Mesenchymal stem cell (in vitro differentiated cells and primary cell): ENCODE measurements around the gene S100B.

Experiments
- DNase-seq: peaks from one replicate; pipeline ENCODE4 v3.0.0-alpha.2; 2013
- H2AFZ ChIP-seq: one replicate; pipeline ENCODE4 v1.6.1; 2013; ENCODE audit warnings: low read depth, mild to moderate bottlenecking, control low read depth, inconsistent platforms, low read length, moderate library complexity
- H2AK5ac ChIP-seq: 2 replicates; pipeline ENCODE4 v1.6.1; 2013; ENCODE audit warnings: low read length, moderate library complexity, mild to moderate bottlenecking, inconsistent platforms; ENCODE audit not compliant: severe bottlenecking
- H2BK120ac ChIP-seq: one replicate; pipeline ENCODE4 v1.6.1; 2013; ENCODE audit warnings: low read depth, mild to moderate bottlenecking, inconsistent platforms, low read length, moderate library complexity
- H2BK12ac ChIP-seq, 2 experiments: one replicate each; pipeline ENCODE4 v1.6.1; 2013; ENCODE audit warnings: inconsistent platforms in 2 of 2, low read length in 2 of 2, mild to moderate bottlenecking in 2 of 2, moderate library complexity in 2 of 2, control low read depth in 1 of 2
- H2BK15ac ChIP-seq: one replicate; pipeline ENCODE4 v1.6.1; 2013; ENCODE audit warnings: mild to moderate bottlenecking, low read depth, inconsistent platforms; ENCODE audit not compliant: poor library complexity, severe bottlenecking
- H2BK5ac ChIP-seq: 2 replicates; pipeline ENCODE4 v1.6.1; 2013; ENCODE audit warnings: low read depth, mild to moderate bottlenecking, low read length, control low read depth, inconsistent platforms; ENCODE audit not compliant: poor library complexity, severe bottlenecking
- H3K14ac ChIP-seq, 2 experiments: one replicate each; pipeline ENCODE4 v1.6.1; 2013; ENCODE audit warnings: inconsistent platforms in 2 of 2, low read length in 2 of 2, control low read depth in 1 of 2, mild to moderate bottlenecking in 1 of 2, moderate library complexity in 1 of 2
- H3K18ac ChIP-seq, 2 experiments: one replicate each; pipeline ENCODE4 v1.6.1; 2013; ENCODE audit warnings: inconsistent platforms in 2 of 2, low read length in 2 of 2, control low read depth in 1 of 2, low read depth in 1 of 2, mild to moderate bottlenecking in 1 of 2
- H3K23ac ChIP-seq, 2 experiments: one replicate each; pipeline ENCODE4 v1.6.1; 2013; ENCODE audit warnings: inconsistent platforms in 2 of 2, low read length in 2 of 2, mild to moderate bottlenecking in 2 of 2, moderate library complexity in 2 of 2, control low read depth in 1 of 2
- H3K27ac ChIP-seq: 2 replicates; pipeline ENCODE4 v1.5.1; 2013; ENCODE audit warnings: mild to moderate bottlenecking, moderate library complexity, low read length, control low read depth, inconsistent platforms; ENCODE audit not compliant: poor library complexity, severe bottlenecking
- H3K27me3 ChIP-seq, 2 experiments: 2 replicates each; pipeline versions ENCODE4 v1.6.1 to v1.7.0; 2013; ENCODE audit warnings: low read length in 2 of 2, mild to moderate bottlenecking in 2 of 2, moderate library complexity in 2 of 2, control low read depth in 1 of 2, inconsistent platforms in 1 of 2; ENCODE audit not compliant: control insufficient read depth in 1 of 2, insufficient read depth in 1 of 2
- H3K36me3 ChIP-seq, 2 experiments: 2 replicates each; pipeline versions ENCODE4 v1.6.1 to v1.7.0; 2013; ENCODE audit warnings: low read length in 2 of 2, control low read depth in 1 of 2, inconsistent platforms in 1 of 2, low read depth in 1 of 2, mild to moderate bottlenecking in 1 of 2; ENCODE audit not compliant: insufficient read depth in 2 of 2, control insufficient read depth in 1 of 2
- H3K4ac ChIP-seq, 2 experiments: one replicate each; pipeline ENCODE4 v1.6.1; 2013; ENCODE audit warnings: inconsistent platforms in 2 of 2, low read length in 2 of 2, mild to moderate bottlenecking in 2 of 2, moderate library complexity in 2 of 2, control low read depth in 1 of 2, low read depth in 1 of 2
- H3K4me1 ChIP-seq: 2 replicates; pipeline ENCODE4 v1.6.1; 2013; ENCODE audit warnings: low read depth, low read length, control low read depth; ENCODE audit not compliant: control insufficient read depth, insufficient read depth
- H3K4me2 ChIP-seq: 2 replicates; pipeline ENCODE4 v1.6.1; 2013; ENCODE audit warnings: low read length, mild to moderate bottlenecking, inconsistent platforms; ENCODE audit not compliant: poor library complexity, severe bottlenecking
- H3K4me3 ChIP-seq, 2 experiments: 2 replicates each; pipeline versions ENCODE4 v1.5.1 to v1.7.0; 2013; ENCODE audit warnings: low read length in 2 of 2, mild to moderate bottlenecking in 2 of 2, control low read depth in 1 of 2, low read depth in 1 of 2; ENCODE audit not compliant: insufficient read depth in 1 of 2
- H3K79me1 ChIP-seq: replicated peaks from 2 replicates; pipeline ENCODE4 v1.6.1; 2013; ENCODE audit warnings: mild to moderate bottlenecking, control low read depth, low read length, inconsistent platforms; ENCODE audit not compliant: poor library complexity, severe bottlenecking
- H3K9ac ChIP-seq: 2 replicates; pipeline ENCODE4 v1.7.0; 2013; ENCODE audit warnings: mild to moderate bottlenecking, low read length, moderate library complexity
- H3K9me3 ChIP-seq: 2 replicates; pipeline ENCODE4 v1.7.0; 2013; ENCODE audit warnings: mild to moderate bottlenecking, low read length; ENCODE audit not compliant: control insufficient read depth
- H4K8ac ChIP-seq: one replicate; pipeline ENCODE4 v1.6.1; 2013; ENCODE audit warnings: inconsistent platforms, mild to moderate bottlenecking, low read length, moderate library complexity
- H4K91ac ChIP-seq: one replicate; pipeline ENCODE4 v1.6.1; 2013; ENCODE audit warnings: mild to moderate bottlenecking, low read length, inconsistent platforms
- WGBS: methylation state at CpG from one replicate; pipeline ENCODE4 v1.1.7; 2013; ENCODE audit warnings: mixed read lengths; 5-methylcytosine and 5-hydroxymethylcytosine counted together

The S100B gene

GRCh38 chr21:46568562-46568961 lies 36.3 kb downstream of the S100B start:
- no peaks in the 10 kb centered on the region for H3K27me3 ChIP-seq

GRCh38 chr21:46567348-46567747 lies 37.5 kb downstream of the S100B start:
- Histone ChIP-seq H2BK120ac (no peak overlapping the region), H2BK5ac (no peak overlapping the region), H2BK15ac (no peak overlapping the region), H3K18ac (no peak overlapping the region), H3K9me3 (peaks cover 7% of the 10 kb centered on the region), H3K27ac (no peak overlapping the region), H3K4me3 (no peak overlapping the region), H4K8ac (no peak overlapping the region), H3K27me3 (no peaks in the 10 kb centered on the region), H3K14ac (no peak overlapping the region), H2AK5ac (no peak overlapping the region), H2AFZ (no peak overlapping the region), H3K4me2 (no peak overlapping the region), H3K79me1 (peaks cover 3% of the 10 kb centered on the region), H2BK12ac (no peak overlapping the region), H3K4ac (no peak overlapping the region), H3K9ac (no peak overlapping the region), H3K36me3 (peaks cover 61 to 97% of the 10 kb centered on the region in 2 experiments), H4K91ac (no peak overlapping the region), H3K23ac (no peak overlapping the region), H3K4me1 (peaks cover 4% of the 10 kb centered on the region)
- WGBS = 97% methylated on average over 12 of the region's 15 CpGs
- DNase-seq = no peak

More at GRCh38 chr21:46568562-46568961, 36.3 kb downstream of the S100B start:
- Histone ChIP-seq H2BK120ac (no peak overlapping the region), H3K4me2 (no peak overlapping the region), H3K23ac (no peak overlapping the region), H4K91ac (no peak overlapping the region), H2BK12ac (no peak overlapping the region), H3K18ac (no peak overlapping the region), H3K4me1 (no peaks in the 10 kb centered on the region), H4K8ac (no peak overlapping the region), H3K79me1 (peaks cover 3% of the 10 kb centered on the region), H3K27ac (no peak overlapping the region), H2AK5ac (no peak overlapping the region), H3K4me3 (no peak overlapping the region), H3K14ac (no peak overlapping the region), H2BK15ac (no peak overlapping the region), H3K4ac (no peak overlapping the region), H3K36me3 (peaks cover 52 to 96% of the 10 kb centered on the region in 2 experiments), H3K9me3 (peaks cover 19% of the 10 kb centered on the region), H2AFZ (no peak overlapping the region), H3K9ac (no peak overlapping the region), H2BK5ac (no peak overlapping the region)
- DNase-seq = no peak
- 80% methylated on average over 3 of the region's 4 CpGs for WGBS

- Histone ChIP-seq H3K4me2 (no peak overlapping the region), H3K36me3 (peaks cover 79 to 99% of the 10 kb centered on the region in 2 experiments), H2BK12ac (no peak overlapping the region), H3K27ac (no peak overlapping the region), H3K23ac (no peak overlapping the region), H2AK5ac (no peak overlapping the region), H2BK5ac (no peak overlapping the region), H3K9me3 (no peaks in the 10 kb centered on the region), H3K27me3 (no peaks in the 10 kb centered on the region), H3K79me1 (peaks cover 8% of the 10 kb centered on the region), H4K8ac (no peak overlapping the region), H2AFZ (no peak overlapping the region), H3K9ac (no peak overlapping the region), H3K4ac (no peak overlapping the region), H3K18ac (no peak overlapping the region), H2BK120ac (no peak overlapping the region), H2BK15ac (no peak overlapping the region), H3K4me3 (no peak overlapping the region), H3K4me1 (peaks cover 4% of the 10 kb centered on the region), H3K14ac (no peak overlapping the region), H4K91ac (no peak overlapping the region)
- DNase-seq = no peak
- WGBS = 91% methylated on average over 10 of the region's 10 CpGs
These were observed 40.5 kb downstream of the S100B start for GRCh38 chr21:46564391-46564790.

GRCh38 chr21:46562964-46563607 lies 41.8 kb downstream of the S100B start:
- Histone ChIP-seq H3K27ac (no peak overlapping the region), H3K4ac (no peak overlapping the region), H2BK15ac (no peak overlapping the region), H3K4me2 (no peak overlapping the region), H3K36me3 (peaks cover 82 to 98% of the 10 kb centered on the region in 2 experiments), H4K8ac (no peak overlapping the region), H3K4me1 (peaks cover 4% of the 10 kb centered on the region), H3K79me1 (peaks cover 11% of the 10 kb centered on the region), H2BK5ac (no peak overlapping the region), H2BK12ac (no peak overlapping the region), H3K14ac (no peak overlapping the region), H2BK120ac (no peak overlapping the region), H3K23ac (no peak overlapping the region), H2AFZ (no peak overlapping the region), H2AK5ac (no peak overlapping the region), H3K9ac (no peak overlapping the region), H3K9me3 (no peaks in the 10 kb centered on the region), H3K4me3 (no peak overlapping the region), H3K18ac (no peak overlapping the region), H4K91ac (no peak overlapping the region), H3K27me3 (no peaks in the 10 kb centered on the region)
- no peak for DNase-seq
- WGBS = 95% methylated on average over 14 of the region's 14 CpGs
